ENCODE data around the gene ARHGAP15.

Gene ARHGAP15

GRCh38 chr2:143764706-143765105, 635.5 kb downstream of the ARHGAP15 start:
- DNase-seq (ENCODE audit: low read depth), result no peak

GRCh38 chr2:143768991-143769390, 639.8 kb downstream of the ARHGAP15 start:
- DNase-seq (ENCODE audit: low read depth), result no peak

- no peak for DNase-seq (ENCODE audit: low read depth)
These were observed 642.7 kb downstream of the ARHGAP15 start for GRCh38 chr2:143771939-143772338.

GRCh38 chr2:143776526-143777297, 647.5 kb downstream of the ARHGAP15 start:
- no peak for DNase-seq (ENCODE audit: low read depth)

- no peak for DNase-seq (ENCODE audit: low read depth)
These were observed 649.8 kb downstream of the ARHGAP15 start for GRCh38 chr2:143779021-143779420.

- DNase-seq (ENCODE audit: low read depth), result no peak
These were observed 657.0 kb downstream of the ARHGAP15 start for GRCh38 chr2:143786026-143786765.

GRCh38 chr2:143787674-143788073, 658.5 kb downstream of the ARHGAP15 start:
- no peak for DNase-seq (ENCODE audit: low read depth)

- no peak for DNase-seq (ENCODE audit: low read depth)
These were observed 663.4 kb downstream of the ARHGAP15 start for GRCh38 chr2:143792602-143793001.

GRCh38 chr2:143793381-143793780, 664.2 kb downstream of the ARHGAP15 start:
- DNase-seq (ENCODE audit: low read depth), result no peak

GRCh38 chr2:143796051-143796450, 666.8 kb downstream of the ARHGAP15 start:
- DNase-seq (ENCODE audit: low read depth), result no peak

- DNase-seq (ENCODE audit: low read depth), result no peak
These were observed 672.3 kb downstream of the ARHGAP15 start for GRCh38 chr2:143801561-143801960.

- DNase-seq (ENCODE audit: low read depth), result no peak
These were observed 673.0 kb downstream of the ARHGAP15 start for GRCh38 chr2:143802242-143802641.

GRCh38 chr2:143802871-143803650, 673.8 kb downstream of the ARHGAP15 start:
- no peak for DNase-seq (ENCODE audit: low read depth)

GRCh38 chr2:143803936-143804335, 674.7 kb downstream of the ARHGAP15 start:
- no peak for DNase-seq (ENCODE audit: low read depth)

GRCh38 chr2:143805666-143806065, 676.4 kb downstream of the ARHGAP15 start:
- no peak for DNase-seq (ENCODE audit: low read depth)

GRCh38 chr2:143807192-143807591, 678.0 kb downstream of the ARHGAP15 start:
- DNase-seq (ENCODE audit: low read depth), result no peak

GRCh38 chr2:143807671-143808070, 678.5 kb downstream of the ARHGAP15 start:
- no peak for DNase-seq (ENCODE audit: low read depth)

- DNase-seq (ENCODE audit: low read depth), result no peak
These were observed 678.9 kb downstream of the ARHGAP15 start for GRCh38 chr2:143808166-143808565.

GRCh38 chr2:143815082-143815481, 685.9 kb downstream of the ARHGAP15 start:
- no peak for DNase-seq (ENCODE audit: low read depth)

- DNase-seq (ENCODE audit: low read depth), result no peak
These were observed 687.7 kb downstream of the ARHGAP15 start for GRCh38 chr2:143816916-143817315.

Measured in stimulated activated CD4-positive, alpha-beta T cell treated with anti-CD3 and anti-CD28 coated beads, Interleukin-2, amount 100 ng/mL, for 4 hours (primary cell).